ENCODE results near the gene GAS2.

The GAS2 gene

GRCh38 chr11:22802861-22803260, 136.4 kb downstream of the GAS2 start:
- in situ Hi-C loops (cut with MboI; ENCODE audit: low sequenced_read_pairs, unreplicated experiment), result loop anchor here (25.0 kb wide), 1 partner anchor 616 kb away; the partner anchor contains the start of gene ANO5
- no peak for TF ChIP-seq CTCF (IDR thresholded peaks at IDR 0.05; ENCODE audit: borderline replicate concordance, control extremely low read depth, extremely low read depth, insufficient read depth, missing control alignments)
- DNase-seq (ENCODE audit: low spot score), result no peak

GRCh38 chr11:22807391-22807790, 141.0 kb downstream of the GAS2 start:
- in situ Hi-C loops (cut with MboI; ENCODE audit: low sequenced_read_pairs, unreplicated experiment), result loop anchor here (25.0 kb wide), 1 partner anchor 620 kb away; the partner anchor contains the start of gene ANO5
- TF ChIP-seq CTCF (IDR thresholded peaks at IDR 0.05; ENCODE audit: borderline replicate concordance, control extremely low read depth, extremely low read depth, insufficient read depth, missing control alignments), result no peak
- no peak for DNase-seq (ENCODE audit: low spot score)

- TF ChIP-seq CTCF (IDR thresholded peaks at IDR 0.05; ENCODE audit: borderline replicate concordance, control extremely low read depth, extremely low read depth, insufficient read depth, missing control alignments), result no peak
- in situ Hi-C loops (cut with MboI; ENCODE audit: low sequenced_read_pairs, unreplicated experiment), result loop anchor here (25.0 kb wide), 1 partner anchor 621 kb away; the partner anchor contains the start of gene ANO5
These were observed 141.6 kb downstream of the GAS2 start for GRCh38 chr11:22807855-22808570.

GRCh38 chr11:22808571-22809197, 142.3 kb downstream of the GAS2 start:
- TF ChIP-seq CTCF (IDR thresholded peaks at IDR 0.05; ENCODE audit: borderline replicate concordance, control extremely low read depth, extremely low read depth, insufficient read depth, missing control alignments), result no peak
- in situ Hi-C loops (cut with MboI; ENCODE audit: low sequenced_read_pairs, unreplicated experiment), result loop anchor here (25.0 kb wide), 1 partner anchor 621 kb away; the partner anchor contains the start of gene ANO5
- DNase-seq (ENCODE audit: low spot score), result no peak

More at GRCh38 chr11:22807855-22808570, 141.6 kb downstream of the GAS2 start:
- DNase-seq (ENCODE audit: low spot score), result no peak

GRCh38 chr11:22809893-22810292, 143.5 kb downstream of the GAS2 start:
- TF ChIP-seq CTCF (IDR thresholded peaks at IDR 0.05; ENCODE audit: borderline replicate concordance, control extremely low read depth, extremely low read depth, insufficient read depth, missing control alignments), result no peak
- in situ Hi-C loops (cut with MboI; ENCODE audit: low sequenced_read_pairs, unreplicated experiment), result loop anchor here (25.0 kb wide), 1 partner anchor 623 kb away; the partner anchor contains the start of gene ANO5
- no peak for DNase-seq (ENCODE audit: low spot score)

- TF ChIP-seq CTCF (IDR thresholded peaks at IDR 0.05; ENCODE audit: borderline replicate concordance, control extremely low read depth, extremely low read depth, insufficient read depth, missing control alignments), result no peak
- DNase-seq (ENCODE audit: low spot score), result no peak
- in situ Hi-C loops (cut with MboI; ENCODE audit: low sequenced_read_pairs, unreplicated experiment), result loop anchor here (10.0 to 25.0 kb wide), 2 partner anchors 487 to 635 kb away; partner anchors contain the start of genes ANO5 and SLC17A6
These were observed 155.8 kb downstream of the GAS2 start for GRCh38 chr11:22822203-22822602.
